GM12878 (cell line): ENCODE results near the gene NPAS3.

ENCODE experiments used
- HDAC2 ChIP-seq: fragments of 200-600 bp; sonication (generic); IDR thresholded peaks from 2 replicates; pipeline ENCODE4 v1.6.1; 2017
- POLR2A ChIP-seq: IDR thresholded peaks from 2 replicates; pipeline ENCODE4 v1.6.1; 2011; ENCODE audit warnings: low read depth, mild to moderate bottlenecking, low read length
- SIX5 ChIP-seq: IDR thresholded peaks from 2 replicates; pipeline ENCODE4 v1.6.1; 2011; ENCODE audit warnings: mild to moderate bottlenecking, low read depth, low read length, moderate library complexity; ENCODE audit not compliant: severe bottlenecking
- STAT3 ChIP-seq: IDR thresholded peaks from 2 replicates; pipeline ENCODE4 v1.6.1; 2011; ENCODE audit warnings: low read depth, low read length, improper control_type of control experiment
- ZBTB11 ChIP-seq: fragments of 450-650 bp; formaldehyde crosslinking; IDR thresholded peaks from 2 replicates; pipeline ENCODE4 v1.5.0; 2022; ENCODE audit warnings: mild to moderate bottlenecking, missing genetic modification characterization
- TF ChIP-seq, protein P1 (sequence below): fragments of 450-650 bp; IDR thresholded peaks from 2 replicates; pipeline ENCODE4 v1.6.1; 2017; ENCODE audit warnings: mild to moderate bottlenecking

DNA sequence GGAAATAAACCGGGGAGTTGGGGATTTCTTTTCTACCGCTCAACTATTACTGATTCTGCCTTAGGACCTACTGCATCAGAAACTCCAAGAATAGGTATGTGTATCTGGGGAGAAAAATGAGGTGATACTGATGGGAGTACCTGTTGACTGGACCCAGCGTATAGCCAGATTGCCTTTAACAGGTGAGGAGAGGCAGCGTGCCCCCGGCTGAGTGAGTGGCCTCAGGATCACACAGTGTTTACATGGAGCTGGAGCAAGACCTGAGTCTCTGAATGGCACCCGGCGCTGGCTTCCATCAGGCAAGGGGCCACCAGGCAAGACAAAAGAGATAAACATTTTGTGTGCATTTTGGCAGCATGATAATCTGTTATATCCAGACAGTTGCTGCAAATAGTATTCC lies 516.0 kb downstream of the NPAS3 start:
- TF ChIP-seq STAT3 (no peak), ZBTB11 (CRISPR knock-in tag) (no peak), POLR2A (no peak), SIX5 (no peak), HDAC2 (no peak)
- TF ChIP-seq, protein P1, sequence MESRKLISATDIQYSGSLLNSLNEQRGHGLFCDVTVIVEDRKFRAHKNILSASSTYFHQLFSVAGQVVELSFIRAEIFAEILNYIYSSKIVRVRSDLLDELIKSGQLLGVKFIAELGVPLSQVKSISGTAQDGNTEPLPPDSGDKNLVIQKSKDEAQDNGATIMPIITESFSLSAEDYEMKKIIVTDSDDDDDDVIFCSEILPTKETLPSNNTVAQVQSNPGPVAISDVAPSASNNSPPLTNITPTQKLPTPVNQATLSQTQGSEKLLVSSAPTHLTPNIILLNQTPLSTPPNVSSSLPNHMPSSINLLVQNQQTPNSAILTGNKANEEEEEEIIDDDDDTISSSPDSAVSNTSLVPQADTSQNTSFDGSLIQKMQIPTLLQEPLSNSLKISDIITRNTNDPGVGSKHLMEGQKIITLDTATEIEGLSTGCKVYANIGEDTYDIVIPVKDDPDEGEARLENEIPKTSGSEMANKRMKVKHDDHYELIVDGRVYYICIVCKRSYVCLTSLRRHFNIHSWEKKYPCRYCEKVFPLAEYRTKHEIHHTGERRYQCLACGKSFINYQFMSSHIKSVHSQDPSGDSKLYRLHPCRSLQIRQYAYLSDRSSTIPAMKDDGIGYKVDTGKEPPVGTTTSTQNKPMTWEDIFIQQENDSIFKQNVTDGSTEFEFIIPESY = no peak
